CD4-positive, alpha-beta T cell (primary cell): Measurements from ENCODE around the gene SKA3. TPM values are rescaled to one million over a fixed set of nuclear protein-coding genes. Genes with fewer than 3 reads are reported as not detected.

Source experiments
- ATAC-seq: fragments of 200-7000 bp; cut with Tn5 transposase; one replicate; pipeline ENCODE4 v1.10.0; 2022; ENCODE audit warnings: mild to moderate bottlenecking; ENCODE audit not compliant: poor library complexity
- CTCF ChIA-PET: fragments of 350-600 bp; sonication (Branson Sonifier 250); formaldehyde crosslinking; loops from one replicate; lab custom pipeline; 2021; ENCODE audit warnings: antibody characterized with exemption, inconsistent platforms; lab: Charles Lee
- POLR2A ChIA-PET: fragments of 350-600 bp; sonication (Branson Sonifier 250); formaldehyde crosslinking; loops from one replicate; lab custom pipeline; 2021; ENCODE audit warnings: antibody characterized with exemption, inconsistent platforms; lab: Charles Lee
- DNase-seq, 14 experiments: peaks; one replicate each; pipeline ENCODE4 v3.0.0-alpha.2; 2013 to 2020; ENCODE audit warnings: mixed read lengths in 2 of 14
- H3K27ac ChIP-seq, 2 donors: one replicate each; pipeline versions ENCODE4 v1.5.1 to v1.7.0; 2013; ENCODE audit warnings: low read length in 2 of 2, low read depth in 1 of 2, mild to moderate bottlenecking in 1 of 2
- H3K27me3 ChIP-seq, 2 experiments: 1 replicate in 1 of 2; 2 replicates in 1 of 2; pipeline versions ENCODE4 v1.6.1 to v1.7.0; 2013; ENCODE audit warnings: low read length in 2 of 2, control low read depth in 1 of 2, mild to moderate bottlenecking in 1 of 2, moderate library complexity in 1 of 2; ENCODE audit not compliant: insufficient read depth in 2 of 2, control insufficient read depth in 1 of 2
- H3K36me3 ChIP-seq: one replicate; pipeline ENCODE4 v1.6.1; 2013; ENCODE audit warnings: low read length, control low read depth; ENCODE audit not compliant: insufficient read depth
- H3K4me1 ChIP-seq: one replicate; pipeline ENCODE4 v1.6.1; 2013; ENCODE audit warnings: low read length, control low read depth; ENCODE audit not compliant: insufficient read depth
- H3K4me3 ChIP-seq: one replicate; pipeline ENCODE4 v1.5.1; 2013; ENCODE audit warnings: mild to moderate bottlenecking, low read length, moderate library complexity
- H3K9me3 ChIP-seq, 2 experiments: 1 replicate in 1 of 2; 2 replicates in 1 of 2; pipeline versions ENCODE4 v1.6.1 to v1.7.0; 2013; ENCODE audit warnings: low read length in 2 of 2, mild to moderate bottlenecking in 2 of 2, control low read depth in 1 of 2, moderate library complexity in 1 of 2; ENCODE audit not compliant: control insufficient read depth in 1 of 2, insufficient read depth in 1 of 2
- H3K27ac Mint-ChIP-seq: one replicate; pipeline ENCODE4 v1.8.0; 2020; ENCODE audit warnings: mixed read lengths
- H3K27me3 Mint-ChIP-seq: one replicate; pipeline ENCODE4 v1.8.0; 2021; ENCODE audit warnings: mixed read lengths
- H3K36me3 Mint-ChIP-seq: one replicate; pipeline ENCODE4 v1.8.0; 2021; ENCODE audit warnings: low read depth, mixed read lengths
- H3K4me1 Mint-ChIP-seq: one replicate; pipeline ENCODE4 v1.8.0; 2021; ENCODE audit warnings: low read depth, mixed read lengths
- H3K4me3 Mint-ChIP-seq: one replicate; pipeline ENCODE4 v1.8.0; 2020; ENCODE audit warnings: mild to moderate bottlenecking, mixed read lengths
- H3K9me3 Mint-ChIP-seq: one replicate; pipeline ENCODE4 v1.8.0; 2020; ENCODE audit warnings: mixed read lengths
- intact Hi-C, 2 experiments: fragments of 100-400 bp; cut with DNase I in 1 of 2; cut with micrococcal nuclease in 1 of 2; formaldehyde crosslinking; loops; one replicate each; pipeline versions ENCODE4 v1.15.1 to v1.9.0; 2023 to 2025; cut with DNase I, micrococcal nuclease
- total RNA-seq, 174 experiments: library from RNA in 2 of 174; stranded (reverse) in 2 of 174; gene quantifications; one replicate each; pipeline ENCODE4 v1.2.3 and lab custom pipeline; 2021 to 2026
- TF ChIP-seq, protein P1 (sequence below): fragments of 200-600 bp; IDR thresholded peaks from one replicate; pipeline ENCODE4 v1.8.0; 2022; ENCODE audit warnings: antibody characterized with exemption, mild to moderate bottlenecking

The SKA3 gene
- total RNA-seq, 2 experiments from 2014 or later, result 0.30 TPM; not detected in 1

DNA sequence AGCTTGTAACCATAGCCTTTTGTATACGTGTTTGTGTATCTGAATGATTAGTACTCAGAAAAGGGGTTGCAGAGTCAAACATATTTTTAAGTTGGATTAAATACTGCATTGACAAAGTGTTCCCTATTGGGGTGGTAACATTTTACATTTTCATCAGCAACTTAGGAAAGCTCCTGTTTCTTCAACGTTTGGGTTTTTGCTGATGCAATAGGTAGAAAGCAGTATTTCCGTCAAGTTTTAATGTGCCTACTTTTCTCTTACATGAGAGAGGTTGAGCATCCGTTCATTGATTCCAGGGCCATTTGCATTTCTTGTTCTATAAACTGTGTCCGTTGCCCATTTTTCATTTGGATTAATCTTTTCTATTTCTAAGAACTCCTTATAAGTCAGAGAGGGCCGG is 56.2 kb downstream of the SKA3 start:
- TF ChIP-seq, protein P1, sequence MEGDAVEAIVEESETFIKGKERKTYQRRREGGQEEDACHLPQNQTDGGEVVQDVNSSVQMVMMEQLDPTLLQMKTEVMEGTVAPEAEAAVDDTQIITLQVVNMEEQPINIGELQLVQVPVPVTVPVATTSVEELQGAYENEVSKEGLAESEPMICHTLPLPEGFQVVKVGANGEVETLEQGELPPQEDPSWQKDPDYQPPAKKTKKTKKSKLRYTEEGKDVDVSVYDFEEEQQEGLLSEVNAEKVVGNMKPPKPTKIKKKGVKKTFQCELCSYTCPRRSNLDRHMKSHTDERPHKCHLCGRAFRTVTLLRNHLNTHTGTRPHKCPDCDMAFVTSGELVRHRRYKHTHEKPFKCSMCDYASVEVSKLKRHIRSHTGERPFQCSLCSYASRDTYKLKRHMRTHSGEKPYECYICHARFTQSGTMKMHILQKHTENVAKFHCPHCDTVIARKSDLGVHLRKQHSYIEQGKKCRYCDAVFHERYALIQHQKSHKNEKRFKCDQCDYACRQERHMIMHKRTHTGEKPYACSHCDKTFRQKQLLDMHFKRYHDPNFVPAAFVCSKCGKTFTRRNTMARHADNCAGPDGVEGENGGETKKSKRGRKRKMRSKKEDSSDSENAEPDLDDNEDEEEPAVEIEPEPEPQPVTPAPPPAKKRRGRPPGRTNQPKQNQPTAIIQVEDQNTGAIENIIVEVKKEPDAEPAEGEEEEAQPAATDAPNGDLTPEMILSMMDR, result no peak
- H3K9me3 Mint-ChIP-seq, result no peaks in the 10 kb centered on the region
- ATAC-seq (no peak), DNase-seq (no peak)
- intact Hi-C loops, result no loop called here
- no peaks in the 10 kb centered on the region for H3K9me3 ChIP-seq
- H3K27me3 ChIP-seq, result no peaks in the 10 kb centered on the region
- H3K4me1 ChIP-seq, result no peaks in the 10 kb centered on the region
- CTCF ChIA-PET, result no interaction called here
- H3K4me3 Mint-ChIP-seq, result no peak overlapping the region
- no peaks in the 10 kb centered on the region for H3K36me3 Mint-ChIP-seq
- no peak overlapping the region for H3K27ac ChIP-seq
- no peaks in the 10 kb centered on the region for H3K27me3 Mint-ChIP-seq
- no peak overlapping the region for H3K27ac Mint-ChIP-seq
- no peak overlapping the region for H3K4me3 ChIP-seq
- POLR2A ChIA-PET, result no interaction called here
- H3K36me3 ChIP-seq, result no peaks in the 10 kb centered on the region
- H3K4me1 Mint-ChIP-seq, result no peaks in the 10 kb centered on the region

DNA sequence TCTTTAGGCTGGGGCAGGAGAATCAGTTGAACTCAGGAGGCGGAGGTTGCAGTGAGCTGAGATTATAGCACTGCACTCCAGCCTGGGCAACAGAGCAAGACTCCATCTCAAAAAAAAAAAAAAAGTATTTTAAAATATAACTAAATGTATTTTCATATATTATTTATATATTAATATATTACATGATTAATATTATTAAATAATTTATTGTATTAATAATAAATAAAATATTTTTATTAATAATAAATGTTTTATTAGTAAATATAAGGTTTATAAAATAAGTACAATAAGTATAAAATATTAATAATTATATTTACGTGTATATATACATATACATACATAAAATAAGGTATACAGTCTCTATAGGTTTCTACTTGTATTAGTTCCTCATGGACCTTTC is 56.8 kb downstream of the SKA3 start:
- Histone ChIP-seq H3K4me1 (no peaks in the 10 kb centered on the region), H3K9me3 (no peaks in the 10 kb centered on the region), H3K4me3 (no peak overlapping the region), H3K36me3 (no peaks in the 10 kb centered on the region), H3K27me3 (no peaks in the 10 kb centered on the region), H3K27ac (no peak overlapping the region)
- H3K27ac Mint-ChIP-seq, result no peak overlapping the region
- ChIA-PET CTCF (no interaction called here), POLR2A (no interaction called here)
- intact Hi-C loops, result loop anchor here in 1 of 2 experiments (10.0 kb wide), 1 partner anchor 175 kb away; no protein-coding TSS in a partner anchor
- no peak overlapping the region for H3K4me3 Mint-ChIP-seq
- no peak for ATAC-seq
- no peaks in the 10 kb centered on the region for H3K4me1 Mint-ChIP-seq
- no peak for DNase-seq
- no peaks in the 10 kb centered on the region for H3K9me3 Mint-ChIP-seq
- no peaks in the 10 kb centered on the region for H3K27me3 Mint-ChIP-seq
- TF ChIP-seq, protein P1, result no peak
- H3K36me3 Mint-ChIP-seq, result no peaks in the 10 kb centered on the region

DNA sequence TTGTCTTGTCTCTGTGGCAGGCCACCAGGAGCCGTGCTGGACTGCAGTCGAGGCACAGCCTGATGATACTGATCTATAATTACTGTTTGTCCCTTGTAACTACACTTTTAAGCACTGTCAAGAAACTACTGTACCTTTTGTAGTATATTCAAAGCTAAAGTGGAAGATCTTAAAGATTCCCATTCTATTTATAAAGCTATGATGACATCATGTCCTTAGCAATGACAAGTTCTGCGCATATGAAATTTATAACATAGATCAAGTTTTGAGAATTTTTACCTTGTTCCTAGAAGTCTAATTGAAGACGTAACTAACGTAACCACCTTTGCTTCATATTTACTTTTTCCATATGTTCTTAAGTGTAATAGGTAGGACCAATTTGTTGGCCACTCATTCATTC is 58.2 kb downstream of the SKA3 start:
- Mint-ChIP-seq H3K9me3 (no peaks in the 10 kb centered on the region), H3K27me3 (no peaks in the 10 kb centered on the region), H3K27ac (no peak overlapping the region), H3K4me1 (no peaks in the 10 kb centered on the region), H3K4me3 (no peak overlapping the region), H3K36me3 (no peaks in the 10 kb centered on the region)
- no peaks in the 10 kb centered on the region for H3K27me3 ChIP-seq
- H3K36me3 ChIP-seq, result no peaks in the 10 kb centered on the region
- ChIA-PET POLR2A (no interaction called here), CTCF (no interaction called here)
- no peak overlapping the region for H3K27ac ChIP-seq
- no peak for DNase-seq
- no peak for ATAC-seq
- intact Hi-C loops, result loop anchor here in 1 of 2 experiments (10.0 kb wide), 1 partner anchor 177 kb away; no protein-coding TSS in a partner anchor
- H3K9me3 ChIP-seq, result no peaks in the 10 kb centered on the region
- TF ChIP-seq, protein P1, result no peak
- H3K4me1 ChIP-seq, result no peaks in the 10 kb centered on the region
- H3K4me3 ChIP-seq, result no peak overlapping the region
